AG04449 (cell line): ENCODE results near the gene KASH5.

ENCODE experiments used
- CTCF ChIA-PET: fragments of 350-600 bp; formaldehyde crosslinking; extraction: SDS; loops from one replicate; lab custom pipeline; 2021; ENCODE audit warnings: antibody characterized with exemption; lab: Yijun Ruan, JAX
- POLR2A ChIA-PET: fragments of 400-600, 350-600 bp; formaldehyde crosslinking; extraction: SDS; loops from one replicate; lab custom pipeline; 2020; ENCODE audit warnings: antibody characterized with exemption, inconsistent platforms; lab: Yijun Ruan, JAX
- DNase-seq: peaks from one replicate; pipeline ENCODE4 v3.0.0-alpha.2; 2010; ENCODE audit warnings: low read depth, low spot score
- H3K4me3 ChIP-seq: 2 replicates; pipeline ENCODE4 v1.5.1; 2011; ENCODE audit warnings: low read depth, mild to moderate bottlenecking, control low read depth, low read length
- TF ChIP-seq, protein P1 (sequence below): IDR thresholded peaks from one replicate; pipeline ENCODE4 v1.5.1; 2011; ENCODE audit warnings: mild to moderate bottlenecking, moderate library complexity, low read length, control low read depth, inconsistent platforms; ENCODE audit not compliant: insufficient read depth; ENCODE audit errors: missing control alignments

The KASH5 gene

DNA sequence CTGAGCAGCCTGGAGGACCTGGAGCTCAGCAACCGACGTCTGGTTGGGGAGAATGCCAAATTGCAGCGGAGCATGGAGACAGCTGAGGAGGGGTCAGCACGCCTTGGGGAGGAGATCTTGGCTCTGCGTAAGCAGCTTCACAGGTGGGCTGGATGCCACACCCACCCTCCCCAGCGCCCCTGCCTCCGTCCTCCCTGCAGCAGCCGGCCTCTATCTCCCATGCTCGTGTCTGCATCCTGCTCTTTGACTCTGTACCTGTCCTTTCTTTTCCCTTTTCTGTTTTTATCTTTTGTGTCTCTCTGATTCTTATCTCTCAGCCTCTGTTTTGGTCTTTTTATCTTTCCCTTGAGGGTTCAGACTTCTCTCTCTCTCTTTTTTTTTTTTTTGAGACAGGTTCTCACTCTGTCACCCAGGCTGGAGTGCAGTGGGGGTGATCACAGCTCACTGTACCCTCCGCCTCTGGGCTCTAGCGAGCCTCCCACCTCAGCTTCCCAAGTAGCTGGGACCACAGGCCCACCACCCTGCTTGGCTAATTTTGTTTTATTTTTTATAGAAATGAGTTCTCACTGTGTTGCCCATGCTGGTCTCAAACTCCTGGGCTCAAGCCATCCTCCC is 10.1 kb downstream of the KASH5 start:
- ChIA-PET POLR2A (interaction anchor here (0.6 kb wide), 1 partner anchor 26 kb away, joined by 3 read pairs; no protein-coding TSS in a partner anchor), CTCF (interaction anchor here (1.2 kb wide), 1 partner anchor 172 kb away, joined by 4 read pairs; no protein-coding TSS in a partner anchor)
- no peak for DNase-seq
- no peak overlapping the region for H3K4me3 ChIP-seq
- TF ChIP-seq, protein P1, sequence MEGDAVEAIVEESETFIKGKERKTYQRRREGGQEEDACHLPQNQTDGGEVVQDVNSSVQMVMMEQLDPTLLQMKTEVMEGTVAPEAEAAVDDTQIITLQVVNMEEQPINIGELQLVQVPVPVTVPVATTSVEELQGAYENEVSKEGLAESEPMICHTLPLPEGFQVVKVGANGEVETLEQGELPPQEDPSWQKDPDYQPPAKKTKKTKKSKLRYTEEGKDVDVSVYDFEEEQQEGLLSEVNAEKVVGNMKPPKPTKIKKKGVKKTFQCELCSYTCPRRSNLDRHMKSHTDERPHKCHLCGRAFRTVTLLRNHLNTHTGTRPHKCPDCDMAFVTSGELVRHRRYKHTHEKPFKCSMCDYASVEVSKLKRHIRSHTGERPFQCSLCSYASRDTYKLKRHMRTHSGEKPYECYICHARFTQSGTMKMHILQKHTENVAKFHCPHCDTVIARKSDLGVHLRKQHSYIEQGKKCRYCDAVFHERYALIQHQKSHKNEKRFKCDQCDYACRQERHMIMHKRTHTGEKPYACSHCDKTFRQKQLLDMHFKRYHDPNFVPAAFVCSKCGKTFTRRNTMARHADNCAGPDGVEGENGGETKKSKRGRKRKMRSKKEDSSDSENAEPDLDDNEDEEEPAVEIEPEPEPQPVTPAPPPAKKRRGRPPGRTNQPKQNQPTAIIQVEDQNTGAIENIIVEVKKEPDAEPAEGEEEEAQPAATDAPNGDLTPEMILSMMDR = no peak

DNA sequence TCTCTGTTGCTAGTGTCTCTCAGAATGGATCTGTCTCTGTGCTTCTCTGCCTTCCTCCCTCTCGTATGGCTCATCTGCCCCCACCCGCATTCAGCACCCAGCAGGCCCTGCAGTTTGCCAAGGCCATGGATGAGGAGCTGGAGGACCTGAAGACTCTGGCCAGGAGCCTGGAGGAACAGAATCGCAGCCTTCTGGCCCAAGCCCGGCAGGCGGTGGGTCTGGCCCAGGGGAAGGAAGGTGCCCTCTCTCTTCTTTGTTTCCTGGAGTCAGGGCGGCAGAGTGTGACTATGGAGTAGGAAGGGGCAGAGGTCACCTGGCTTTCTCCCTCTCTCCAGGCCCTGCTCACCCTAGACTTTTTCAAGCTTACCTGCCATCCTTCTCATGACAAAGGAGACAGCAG is 10.9 kb downstream of the KASH5 start:
- H3K4me3 ChIP-seq = no peak overlapping the region
- POLR2A ChIA-PET = interaction anchor here (0.6 kb wide), 1 partner anchor 26 kb away, joined by 3 read pairs; no protein-coding TSS in a partner anchor
- CTCF ChIA-PET = interaction anchor here (0.7 kb wide), 1 partner anchor 47 kb away, joined by 3 read pairs; no protein-coding TSS in a partner anchor
- TF ChIP-seq, protein P1 = no peak
- no peak for DNase-seq

DNA sequence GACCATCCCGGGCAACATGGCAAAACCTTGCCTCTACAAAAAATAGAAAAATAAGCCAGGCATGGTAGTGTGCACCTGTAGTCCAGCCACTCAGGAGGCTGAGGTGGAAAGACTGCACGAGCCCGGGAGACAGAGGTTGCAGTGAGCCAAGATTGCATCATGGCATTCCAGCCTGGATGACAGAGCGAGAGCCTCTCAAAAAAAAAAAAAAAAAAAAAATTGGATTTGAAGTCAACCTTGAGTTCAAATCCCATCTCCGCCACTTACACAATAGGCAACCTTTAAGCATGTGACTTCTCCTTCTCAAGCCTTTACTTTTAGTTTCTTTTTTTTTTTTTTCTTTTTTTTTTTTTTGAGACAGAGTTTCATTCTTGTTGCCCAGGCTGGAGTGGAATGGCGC is 12.0 kb downstream of the KASH5 start:
- CTCF ChIA-PET = no interaction called here
- DNase-seq = no peak

DNA sequence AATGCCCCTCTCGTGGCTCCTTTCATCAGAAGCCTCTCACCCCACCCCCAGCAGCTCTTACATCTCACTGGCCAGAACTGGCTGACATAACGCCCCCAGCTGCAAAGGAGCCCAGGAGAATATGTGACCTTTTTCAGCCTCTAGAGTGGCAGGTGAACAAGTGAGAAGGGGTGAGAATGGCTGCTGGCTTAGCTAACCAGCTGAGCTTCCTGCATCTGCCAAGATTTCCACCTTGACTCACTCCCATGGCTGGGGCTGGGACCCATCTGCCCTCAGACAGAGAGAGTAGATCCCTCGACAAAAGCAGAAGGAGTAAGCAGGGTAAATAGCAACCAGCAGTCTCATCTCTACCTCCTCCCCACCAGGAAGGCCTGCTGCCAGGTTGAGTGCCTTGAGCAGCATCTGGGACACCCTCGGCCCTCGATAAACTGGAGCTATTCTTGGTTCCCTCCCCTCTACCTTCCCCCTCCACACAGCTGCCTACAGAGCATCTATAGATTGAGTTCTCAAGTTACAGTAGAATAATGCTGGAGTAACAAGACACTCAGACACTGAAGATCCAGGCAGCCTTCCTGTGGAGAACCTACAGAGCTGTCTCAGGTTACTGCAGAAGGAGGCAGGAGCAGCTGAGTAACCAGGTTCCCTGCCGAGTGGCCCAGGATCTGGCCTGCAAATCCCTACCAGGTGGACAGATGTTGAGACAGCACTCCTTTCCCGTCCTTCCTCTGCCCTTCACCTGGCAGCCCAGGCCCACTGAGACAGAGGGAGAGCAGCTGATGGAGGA is 15.5 kb downstream of the KASH5 start:
- CTCF ChIA-PET = interaction anchor here (0.7 to 1.4 kb wide), 3 partner anchors 10 to 616 kb away, joined by 3 to 5 read pairs (median 4); no protein-coding TSS in a partner anchor
- no peak for DNase-seq
- POLR2A ChIA-PET = no interaction called here

More for the DNA sequence above, 12.0 kb downstream of the KASH5 start:
- H3K4me3 ChIP-seq = no peak overlapping the region
- POLR2A ChIA-PET = no interaction called here
- TF ChIP-seq, protein P1 = no peak

DNA sequence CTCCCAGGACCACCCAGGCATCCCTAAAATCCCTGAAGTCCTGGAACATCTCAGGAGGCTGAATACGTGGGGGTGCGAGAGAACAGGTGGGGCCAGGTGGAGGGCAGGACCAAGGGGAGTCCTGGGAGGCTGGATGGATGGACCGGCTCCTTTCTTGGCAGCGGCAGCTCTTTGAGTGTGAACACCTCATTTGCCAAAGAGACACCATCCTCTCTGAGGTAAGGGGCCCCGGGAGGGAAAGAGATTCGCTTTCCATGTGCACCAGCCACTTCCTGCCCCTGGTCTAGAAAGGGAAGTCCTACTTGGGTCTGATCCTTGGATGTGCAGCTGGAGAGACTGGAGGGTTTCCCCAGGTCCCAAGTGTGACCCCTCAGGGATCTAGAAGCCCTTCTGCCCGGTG is 19.0 kb downstream of the KASH5 start:
- no peak overlapping the region for H3K4me3 ChIP-seq
- TF ChIP-seq, protein P1 = no peak
- no peak for DNase-seq
- POLR2A ChIA-PET = no interaction called here
- CTCF ChIA-PET = interaction anchor here (0.7 to 2.2 kb wide), 4 partner anchors 16 to 38 kb away, joined by 3 to 13 read pairs (median 4); no protein-coding TSS in a partner anchor

More for the DNA sequence above, 15.5 kb downstream of the KASH5 start:
- no peak overlapping the region for H3K4me3 ChIP-seq
- TF ChIP-seq, protein P1 = no peak

DNA sequence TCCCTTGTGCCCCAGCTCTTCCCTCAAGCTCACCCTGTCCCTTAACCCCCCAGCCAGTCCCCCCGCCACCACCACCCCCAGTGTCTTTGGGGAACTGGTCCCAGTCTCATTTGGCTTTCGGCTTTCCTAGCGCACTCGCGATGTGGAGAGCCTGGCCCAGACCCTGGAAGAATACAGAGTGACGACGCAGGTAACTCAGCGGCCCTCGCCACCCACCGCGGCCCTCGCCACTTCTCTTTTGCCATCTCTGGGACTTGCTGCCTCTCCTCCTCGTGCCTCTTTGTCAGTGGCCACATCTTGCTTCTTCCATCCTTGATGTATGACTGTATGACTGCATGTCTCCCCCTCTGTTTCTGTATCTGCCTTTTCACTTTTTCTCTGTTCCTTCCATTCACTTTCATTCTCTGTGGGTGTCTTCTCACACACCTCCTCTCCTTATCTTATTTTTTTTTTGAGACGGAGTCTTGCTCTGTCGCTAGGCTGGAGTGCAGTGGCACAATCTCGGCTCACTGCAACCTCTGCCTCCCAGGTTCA is 19.5 kb downstream of the KASH5 start:
- H3K4me3 ChIP-seq = no peak overlapping the region
- ChIA-PET POLR2A (no interaction called here), CTCF (interaction anchor here (0.7 to 2.2 kb wide), 4 partner anchors 16 to 37 kb away, joined by 3 to 13 read pairs (median 4); no protein-coding TSS in a partner anchor)
- no peak for DNase-seq
- TF ChIP-seq, protein P1 = no peak
